ENCODE data around the gene LAMTOR4.

Gene LAMTOR4

GRCh38 chr7:100152404-100152803 lies 3.7 kb downstream of the LAMTOR4 start:
- no peak for DNase-seq (ENCODE audit: low spot score)

GRCh38 chr7:100152937-100153666 lies 4.4 kb downstream of the LAMTOR4 start:
- ChIA-PET POLR2A (ENCODE audit: low non-redundant PET) (no interaction called here), CTCF (no interaction called here)
- no peak for DNase-seq (ENCODE audit: low spot score)
- H3K27ac ChIP-seq, result peak overlapping the region; percentile 93
- no peak for TF ChIP-seq CTCF (conservative IDR thresholded peaks at IDR 0.05; ENCODE audit: low read depth)

More at GRCh38 chr7:100152404-100152803, 3.7 kb downstream of the LAMTOR4 start:
- POLR2A ChIA-PET (ENCODE audit: low non-redundant PET), result no interaction called here
- no peak overlapping the region for H3K27ac ChIP-seq
- TF ChIP-seq CTCF (conservative IDR thresholded peaks at IDR 0.05; ENCODE audit: low read depth), result no peak
- CTCF ChIA-PET, result no interaction called here

GRCh38 chr7:100153708-100154535 lies 5.2 kb downstream of the LAMTOR4 start:
- ChIA-PET CTCF (interaction anchor here (0.8 kb wide), 1 partner anchor 21 kb away, joined by 3 read pairs; no protein-coding TSS in a partner anchor), POLR2A (ENCODE audit: low non-redundant PET) (interaction anchor here (1.4 kb wide), 1 partner anchor 274 kb away, joined by 4 read pairs; the partner anchor contains the start of gene ZCWPW1)
- no peak for DNase-seq (ENCODE audit: low spot score)
- H3K27ac ChIP-seq, result peak overlapping the region; percentile 93
- TF ChIP-seq CTCF (conservative IDR thresholded peaks at IDR 0.05; ENCODE audit: low read depth), result no peak

- ChIA-PET CTCF (interaction anchor here (0.6 to 1.1 kb wide), 4 partner anchors 22 to 989 kb away, joined by 3 to 7 read pairs (median 3); no protein-coding TSS in a partner anchor), POLR2A (ENCODE audit: low non-redundant PET) (interaction anchor here (0.6 to 1.4 kb wide), 2 partner anchors 62 to 273 kb away, joined by 3 to 4 read pairs; partner anchors contain the start of gene ZCWPW1)
- DNase-seq (ENCODE audit: low spot score), result no peak
- no peak for TF ChIP-seq CTCF (conservative IDR thresholded peaks at IDR 0.05; ENCODE audit: low read depth)
- peak overlapping the region; percentile 93 for H3K27ac ChIP-seq
These were observed 6.2 kb downstream of the LAMTOR4 start for GRCh38 chr7:100154651-100155491.

GRCh38 chr7:100155553-100156317 lies 7.0 kb downstream of the LAMTOR4 start:
- DNase-seq (ENCODE audit: low spot score), result no peak
- no peak for TF ChIP-seq CTCF (conservative IDR thresholded peaks at IDR 0.05; ENCODE audit: low read depth)
- H3K27ac ChIP-seq, result peak overlapping the region; percentile 93
- ChIA-PET CTCF (interaction anchor here (0.6 to 1.1 kb wide), 2 partner anchors 21 to 23 kb away, joined by 3 read pairs; no protein-coding TSS in a partner anchor), POLR2A (ENCODE audit: low non-redundant PET) (interaction anchor here (0.5 to 1.4 kb wide), 2 partner anchors 21 to 273 kb away, joined by 4 read pairs; partner anchors contain the start of gene ZCWPW1)
